CD14-positive monocyte (primary cell): ENCODE data around the gene BOLA3. TPM values are rescaled to one million over a fixed set of nuclear protein-coding genes. Genes with fewer than 3 reads are reported as not detected.

Experiments
- DNase-seq, 3 donors: peaks; one replicate each; pipeline ENCODE4 v3.0.0-alpha.2; 2011 to 2022
- H2AFZ ChIP-seq: 2 replicates; pipeline ENCODE4 v1.6.0; 2012; ENCODE audit warnings: mild to moderate bottlenecking, low read depth, low read length, inconsistent platforms; ENCODE audit not compliant: insufficient read depth, poor library complexity, severe bottlenecking
- H3K27ac ChIP-seq, 2 donors: 1 replicate in 1 of 2; 2 replicates in 1 of 2; pipeline ENCODE4 v1.5.1; 2012 to 2013; ENCODE audit warnings: low read length in 2 of 2, control low read depth in 1 of 2, inconsistent platforms in 1 of 2, low read depth in 1 of 2, mild to moderate bottlenecking in 1 of 2
- H3K27me3 ChIP-seq, 2 donors: one replicate each; pipeline versions ENCODE4 v1.6.0 to v1.6.1; 2011 to 2013; ENCODE audit warnings: low read length in 2 of 2; ENCODE audit not compliant: control insufficient read depth in 2 of 2, insufficient read depth in 2 of 2
- H3K36me3 ChIP-seq, 2 donors: replicated peaks in 1 of 2; 1 replicate in 1 of 2; 2 replicates in 1 of 2; pipeline versions ENCODE4 v1.5.1 to v1.6.1; 2012 to 2013; ENCODE audit warnings: low read length in 2 of 2, control low read depth in 1 of 2, inconsistent platforms in 1 of 2, mild to moderate bottlenecking in 1 of 2; ENCODE audit not compliant: insufficient read depth in 2 of 2, control insufficient read depth in 1 of 2
- H3K4me1 ChIP-seq, 2 donors: 1 replicate in 1 of 2; 2 replicates in 1 of 2; pipeline versions ENCODE4 v1.5.1 to v1.6.1; 2012 to 2013; ENCODE audit warnings: low read length in 2 of 2, control low read depth in 1 of 2, inconsistent platforms in 1 of 2, mild to moderate bottlenecking in 1 of 2, moderate library complexity in 1 of 2; ENCODE audit not compliant: insufficient read depth in 2 of 2, control insufficient read depth in 1 of 2
- H3K4me2 ChIP-seq: replicated peaks from 2 replicates; pipeline ENCODE3; 2012; ENCODE audit warnings: low read length, moderate library complexity, mild to moderate bottlenecking; ENCODE audit not compliant: poor library complexity, severe bottlenecking; ENCODE audit errors: extremely low read depth
- H3K4me3 ChIP-seq, 3 experiments: fragments of 200-600 bp in 1 of 3; sonication (generic) in 1 of 3; replicated peaks in 1 of 3; 1 replicate in 2 of 3; 2 replicates in 1 of 3; pipeline ENCODE4 v1.5.1; 2011 to 2013; ENCODE audit warnings: low read length in 3 of 3, mild to moderate bottlenecking in 3 of 3, control low read depth in 2 of 3, low read depth in 2 of 3, inconsistent platforms in 1 of 3, moderate library complexity in 1 of 3
- H3K79me2 ChIP-seq: 2 replicates; pipeline ENCODE4 v1.6.0; 2012; ENCODE audit warnings: mild to moderate bottlenecking, control low read depth, inconsistent platforms, low read length, moderate library complexity; ENCODE audit not compliant: insufficient read depth
- H3K9ac ChIP-seq: 2 replicates; pipeline ENCODE4 v1.6.0; 2017; ENCODE audit warnings: low read length, mild to moderate bottlenecking; ENCODE audit not compliant: insufficient read depth, poor library complexity, severe bottlenecking
- H3K9me3 ChIP-seq, 2 donors: replicated peaks in 1 of 2; 1 replicate in 1 of 2; 2 replicates in 1 of 2; pipeline versions ENCODE4 v1.5.1 to v1.6.1; 2012 to 2013; ENCODE audit warnings: low read length in 2 of 2, control low read depth in 1 of 2; ENCODE audit not compliant: control insufficient read depth in 1 of 2, insufficient read depth in 1 of 2
- H4K20me1 ChIP-seq: 2 replicates; pipeline ENCODE4 v1.6.0; 2012; ENCODE audit warnings: mild to moderate bottlenecking, low read length, control low read depth, moderate library complexity; ENCODE audit not compliant: insufficient read depth
- H3K27ac Mint-ChIP-seq, 7 donors: one replicate each; pipeline ENCODE4 v1.8.0; 2020; ENCODE audit warnings: mild to moderate bottlenecking in 7 of 7, mixed read lengths in 7 of 7, moderate library complexity in 6 of 7, inconsistent platforms in 2 of 7
- H3K27me3 Mint-ChIP-seq, 3 donors: one replicate each; pipeline ENCODE4 v1.8.0; 2021 to 2022; ENCODE audit warnings: low read depth in 3 of 3, mild to moderate bottlenecking in 3 of 3, mixed read lengths in 3 of 3, moderate library complexity in 3 of 3, inconsistent platforms in 1 of 3
- H3K36me3 Mint-ChIP-seq, 2 donors: one replicate each; pipeline ENCODE4 v1.8.0; 2020; ENCODE audit warnings: mixed read lengths in 2 of 2, inconsistent platforms in 1 of 2, mild to moderate bottlenecking in 1 of 2
- H3K4me1 Mint-ChIP-seq: one replicate; pipeline ENCODE4 v1.8.0; 2020; ENCODE audit warnings: mild to moderate bottlenecking, mixed read lengths
- H3K4me3 Mint-ChIP-seq, 2 donors: one replicate each; pipeline ENCODE4 v1.8.0; 2020; ENCODE audit warnings: mild to moderate bottlenecking in 2 of 2, mixed read lengths in 2 of 2, moderate library complexity in 1 of 2
- H3K9me3 Mint-ChIP-seq, 7 donors: one replicate each; pipeline ENCODE4 v1.8.0; 2020 to 2022; ENCODE audit warnings: mixed read lengths in 7 of 7, mild to moderate bottlenecking in 6 of 7, moderate library complexity in 6 of 7, inconsistent platforms in 2 of 7
- WGBS: methylation state at CpG from one replicate; pipeline ENCODE4 v1.1.5; 2013; ENCODE audit warnings: missing lambda C conversion rate; ENCODE audit not compliant: insufficient coverage; 5-methylcytosine and 5-hydroxymethylcytosine counted together
- intact Hi-C, 2 donors: fragments of 100-400 bp; cut with micrococcal nuclease; formaldehyde crosslinking; loops; one replicate each; pipeline versions ENCODE4 v1.15.0 to v1.15.1; 2023
- polyA plus RNA-seq, 3 donors: library from polyadenylated mRNA; depleted of rRNA in 1 of 3; unstranded in 2 of 3; stranded (reverse) in 1 of 3; fragments of 300-500 nt in 2 of 3; fragments of >200 nt in 1 of 3; fragmentation: Illumina TruSeq in 2 of 3; gene quantifications; 1 replicate in 2 of 3; 2 replicates in 1 of 3; pipeline ENCODE4 v1.2.3, GENCODE V29; 2012 to 2021
- TF ChIP-seq, protein P1 (sequence below): fragments of 200-600 bp; IDR thresholded peaks from one replicate; pipeline ENCODE4 v1.8.0; 2022; ENCODE audit warnings: antibody characterized with exemption, mild to moderate bottlenecking

Gene BOLA3
- polyA plus RNA-seq, 3 donors: 3.9 to 8.0 (median 7.7) TPM

DNA sequence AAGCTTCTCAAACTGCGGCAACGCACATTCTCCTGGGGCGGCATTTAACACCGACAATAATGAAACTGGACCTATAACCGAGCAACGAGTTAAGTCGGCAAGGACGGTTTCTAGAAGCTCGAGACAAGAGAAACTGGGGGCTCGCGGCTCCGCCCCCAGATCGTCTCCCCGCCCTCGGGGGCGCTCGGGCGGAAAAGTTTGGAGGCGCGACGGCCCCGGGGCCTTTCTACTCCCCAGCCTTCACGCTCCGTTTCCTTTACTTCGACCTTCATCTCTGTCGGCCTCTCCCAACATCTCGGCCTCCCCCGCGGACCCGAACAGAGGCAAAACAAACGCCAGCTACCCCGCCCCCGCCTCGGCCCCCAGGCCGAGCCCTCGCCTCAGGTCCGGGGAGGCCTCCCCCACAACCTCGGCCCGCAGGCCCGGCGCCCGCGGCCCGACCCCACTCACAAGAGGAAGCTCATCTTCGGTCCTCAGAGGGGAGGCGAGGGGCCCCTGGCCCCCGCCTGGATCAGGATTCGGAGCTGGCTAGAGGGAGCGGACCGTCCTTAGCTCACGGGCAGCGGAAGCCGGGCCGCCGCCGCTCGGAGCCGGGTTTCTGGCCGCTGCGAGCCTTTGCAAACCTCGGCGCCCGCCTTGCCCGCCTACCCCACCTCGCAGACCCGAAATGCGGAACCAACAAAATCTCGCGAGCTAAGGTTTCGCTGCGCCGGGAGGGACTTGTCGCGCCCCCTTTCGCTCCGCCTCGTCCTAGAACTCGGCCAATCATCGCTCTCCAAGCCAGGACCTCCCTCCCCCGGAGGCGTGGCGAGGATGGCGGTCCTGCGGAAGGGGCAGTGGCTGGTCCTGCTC lies 30.7 kb upstream of the BOLA3 start, which contains the start of gene MOB1A:
Gene MOB1A (minus strand): TSS at position 669 of the 852 bp plus-strand sequence. CDS start 205 bp downstream, at position 464.
- Mint-ChIP-seq H3K4me1 (peaks cover 56% of the 10 kb centered on the region), H3K36me3 (peaks cover 5 to 12% of the 10 kb centered on the region in 2 donors), H3K27ac (peak within 1 kb of the TSS; percentile 89 to 97 (median 95)), H3K27me3 (no peaks in the 10 kb centered on the region), H3K4me3 (peak within 1 kb of the TSS; percentile 85 to 91), H3K9me3 (peaks cover 0 to 2% (median 0%) of the 10 kb centered on the region in 7 donors)
- Histone ChIP-seq H3K4me3 (peak within 1 kb of the TSS; percentile 68 to 96 (median 84)), H2AFZ (peak within 1 kb of the TSS; percentile 79), H3K27ac (peak within 1 kb of the TSS; percentile 90 to 94), H3K4me2 (peak within 1 kb of the TSS; percentile 84), H3K79me2 (peaks cover 69% of the 10 kb centered on the region), H3K9ac (peak within 1 kb of the TSS; percentile 95), H4K20me1 (peaks cover 47% of the 10 kb centered on the region), H3K36me3 (no peaks in the 10 kb centered on the region), H3K27me3 (no peaks in the 10 kb centered on the region), H3K4me1 (peaks cover 59 to 81% of the 10 kb centered on the region in 2 donors), H3K9me3 (no peaks in the 10 kb centered on the region)
- WGBS: under 1% methylated on average over 72 of the region's 84 CpGs
- peak; percentile 98 to 99 (median 99) for DNase-seq
- intact Hi-C loops: no loop called here
- TF ChIP-seq, protein P1, sequence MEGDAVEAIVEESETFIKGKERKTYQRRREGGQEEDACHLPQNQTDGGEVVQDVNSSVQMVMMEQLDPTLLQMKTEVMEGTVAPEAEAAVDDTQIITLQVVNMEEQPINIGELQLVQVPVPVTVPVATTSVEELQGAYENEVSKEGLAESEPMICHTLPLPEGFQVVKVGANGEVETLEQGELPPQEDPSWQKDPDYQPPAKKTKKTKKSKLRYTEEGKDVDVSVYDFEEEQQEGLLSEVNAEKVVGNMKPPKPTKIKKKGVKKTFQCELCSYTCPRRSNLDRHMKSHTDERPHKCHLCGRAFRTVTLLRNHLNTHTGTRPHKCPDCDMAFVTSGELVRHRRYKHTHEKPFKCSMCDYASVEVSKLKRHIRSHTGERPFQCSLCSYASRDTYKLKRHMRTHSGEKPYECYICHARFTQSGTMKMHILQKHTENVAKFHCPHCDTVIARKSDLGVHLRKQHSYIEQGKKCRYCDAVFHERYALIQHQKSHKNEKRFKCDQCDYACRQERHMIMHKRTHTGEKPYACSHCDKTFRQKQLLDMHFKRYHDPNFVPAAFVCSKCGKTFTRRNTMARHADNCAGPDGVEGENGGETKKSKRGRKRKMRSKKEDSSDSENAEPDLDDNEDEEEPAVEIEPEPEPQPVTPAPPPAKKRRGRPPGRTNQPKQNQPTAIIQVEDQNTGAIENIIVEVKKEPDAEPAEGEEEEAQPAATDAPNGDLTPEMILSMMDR: no peak

DNA sequence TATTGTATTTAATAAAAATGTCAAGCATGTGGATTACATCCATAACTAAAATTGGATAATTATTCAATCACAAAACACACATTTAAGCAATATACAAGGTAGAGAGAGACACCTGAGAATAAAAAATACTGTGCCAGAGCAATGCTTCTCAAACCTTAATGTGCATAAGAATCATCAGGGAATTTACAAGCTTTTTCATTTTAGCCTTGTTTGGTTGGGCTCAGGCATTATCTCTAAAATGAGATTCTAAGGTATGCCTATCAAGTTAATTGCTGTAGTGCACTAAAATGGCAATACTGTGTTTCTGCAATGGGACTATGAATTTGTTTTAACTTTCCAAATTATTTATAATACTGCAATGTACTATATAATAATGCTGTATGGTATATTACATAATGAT lies 30.0 kb upstream of the BOLA3 start:
- Mint-ChIP-seq H3K4me1 (peaks cover 61% of the 10 kb centered on the region), H3K36me3 (peaks cover 5 to 16% of the 10 kb centered on the region in 2 donors), H3K27me3 (peaks cover 0 to 2% (median 0%) of the 10 kb centered on the region in 3 donors), H3K27ac (peak overlapping the region; percentile 87 to 97 (median 93)), H3K4me3 (peak overlapping the region; percentile 85 to 91), H3K9me3 (peaks cover 0 to 2% (median 0%) of the 10 kb centered on the region in 7 donors)
- Histone ChIP-seq H3K4me3 (peak overlapping the region; percentile 68 to 96 (median 84)), H3K27me3 (no peaks in the 10 kb centered on the region), H3K9ac (peak overlapping the region; percentile 95), H3K27ac (peak overlapping the region; percentile 90 to 94), H3K36me3 (peaks cover 0 to 4% of the 10 kb centered on the region in 2 donors), H3K79me2 (peaks cover 76% of the 10 kb centered on the region), H3K9me3 (no peaks in the 10 kb centered on the region), H3K4me1 (peaks cover 52 to 74% of the 10 kb centered on the region in 2 donors), H2AFZ (peak overlapping the region; percentile 79), H4K20me1 (peaks cover 54% of the 10 kb centered on the region), H3K4me2 (peak overlapping the region; percentile 84)
- TF ChIP-seq, protein P1: no peak
- DNase-seq: no peak
- intact Hi-C loops: no loop called here
